ENCODE data around the gene ABCA10. TPM values are rescaled to one million over a fixed set of nuclear protein-coding genes. Genes with fewer than 3 reads are reported as not detected.

ABCA10 gene
- total RNA-seq, 1 donor from 2014 or later, result 0.79 TPM

- FAIRE-seq (no peak), DNase-seq (ENCODE audit: low read depth) (no peak)
- Histone ChIP-seq H3K27me3 (ENCODE audit: control insufficient read depth, insufficient read depth, low read length) (no peaks in the 10 kb centered on the region), H3K36me3 (ENCODE audit: control insufficient read depth, insufficient read depth, low read length) (no peaks in the 10 kb centered on the region), H3K4me3 (ENCODE audit: low read depth, low read length) (no peak overlapping the region)
- TF ChIP-seq CTCF (IDR thresholded peaks at IDR 0.05; ENCODE audit: insufficient read depth, low read length, severe bottlenecking), result no peak
These were observed 74.4 kb downstream of the ABCA10 start for GRCh38 chr17:69154267-69154666.

- FAIRE-seq, result no peak
- H3K36me3 ChIP-seq (ENCODE audit: control insufficient read depth, insufficient read depth, low read length), result no peaks in the 10 kb centered on the region
These were observed 78.3 kb downstream of the ABCA10 start for GRCh38 chr17:69150333-69150732.

GRCh38 chr17:69147460-69147859 lies 81.2 kb downstream of the ABCA10 start:
- Histone ChIP-seq H3K36me3 (ENCODE audit: control insufficient read depth, insufficient read depth, low read length) (no peaks in the 10 kb centered on the region), H3K27me3 (ENCODE audit: control insufficient read depth, insufficient read depth, low read length) (no peaks in the 10 kb centered on the region), H3K4me3 (ENCODE audit: low read depth, low read length) (no peak overlapping the region)
- DNase-seq (ENCODE audit: low read depth) (no peak), FAIRE-seq (no peak)
- no peak for TF ChIP-seq CTCF (IDR thresholded peaks at IDR 0.05; ENCODE audit: insufficient read depth, low read length, severe bottlenecking)

More at GRCh38 chr17:69150333-69150732, 78.3 kb downstream of the ABCA10 start:
- H3K4me3 ChIP-seq (ENCODE audit: low read depth, low read length), result no peak overlapping the region
- no peaks in the 10 kb centered on the region for H3K27me3 ChIP-seq (ENCODE audit: control insufficient read depth, insufficient read depth, low read length)
- no peak for TF ChIP-seq CTCF (IDR thresholded peaks at IDR 0.05; ENCODE audit: insufficient read depth, low read length, severe bottlenecking)
- DNase-seq (ENCODE audit: low read depth), result no peak

GRCh38 chr17:69144331-69145255 lies 84.0 kb downstream of the ABCA10 start:
- no peak for FAIRE-seq
- TF ChIP-seq CTCF (IDR thresholded peaks at IDR 0.05; ENCODE audit: insufficient read depth, low read length, severe bottlenecking), result no peak

GRCh38 chr17:69143683-69144231 lies 84.9 kb downstream of the ABCA10 start:
- Histone ChIP-seq H3K4me3 (ENCODE audit: low read depth, low read length) (no peak overlapping the region), H3K27me3 (ENCODE audit: control insufficient read depth, insufficient read depth, low read length) (no peaks in the 10 kb centered on the region), H3K36me3 (ENCODE audit: control insufficient read depth, insufficient read depth, low read length) (no peaks in the 10 kb centered on the region)
- FAIRE-seq (no peak), DNase-seq (ENCODE audit: low read depth) (no peak)
- no peak for TF ChIP-seq CTCF (IDR thresholded peaks at IDR 0.05; ENCODE audit: insufficient read depth, low read length, severe bottlenecking)

More at GRCh38 chr17:69144331-69145255, 84.0 kb downstream of the ABCA10 start:
- no peak overlapping the region for H3K4me3 ChIP-seq (ENCODE audit: low read depth, low read length)
- H3K36me3 ChIP-seq (ENCODE audit: control insufficient read depth, insufficient read depth, low read length), result no peaks in the 10 kb centered on the region
- DNase-seq (ENCODE audit: low read depth), result no peak
- H3K27me3 ChIP-seq (ENCODE audit: control insufficient read depth, insufficient read depth, low read length), result no peaks in the 10 kb centered on the region

All from bronchial epithelial cell (primary cell).